ENCODE measurements around the gene NEK1. TPM values are rescaled to one million over a fixed set of nuclear protein-coding genes. Genes with fewer than 3 reads are reported as not detected.
"Not testable (repeated sequence)": the region's sequence is repeated elsewhere in the genome, so short reads cannot be mapped to it uniquely, and the experiment has no call there.

Gene NEK1
- polyA plus RNA-seq, 1 experiment, result 2.3 TPM

DNA sequence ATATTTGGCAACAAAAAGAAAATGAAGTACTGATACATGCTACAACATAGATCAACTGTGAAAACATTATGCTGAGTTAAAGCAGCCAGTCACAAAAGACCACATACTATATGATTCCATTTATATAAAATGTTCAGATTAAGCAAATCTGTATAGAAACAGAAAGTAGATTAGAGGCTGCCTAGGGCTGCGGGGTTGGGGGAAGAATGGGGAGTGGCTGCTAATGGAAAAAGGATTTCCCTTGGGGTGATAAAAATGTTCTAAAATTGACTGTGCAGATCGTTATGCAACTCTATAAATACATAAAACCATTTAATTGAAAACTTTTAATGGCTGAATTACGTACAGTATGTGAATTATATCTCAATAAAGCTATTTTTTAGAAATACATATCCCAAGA lies 46.8 kb downstream of the NEK1 start:
- TF ChIP-seq, protein P1, sequence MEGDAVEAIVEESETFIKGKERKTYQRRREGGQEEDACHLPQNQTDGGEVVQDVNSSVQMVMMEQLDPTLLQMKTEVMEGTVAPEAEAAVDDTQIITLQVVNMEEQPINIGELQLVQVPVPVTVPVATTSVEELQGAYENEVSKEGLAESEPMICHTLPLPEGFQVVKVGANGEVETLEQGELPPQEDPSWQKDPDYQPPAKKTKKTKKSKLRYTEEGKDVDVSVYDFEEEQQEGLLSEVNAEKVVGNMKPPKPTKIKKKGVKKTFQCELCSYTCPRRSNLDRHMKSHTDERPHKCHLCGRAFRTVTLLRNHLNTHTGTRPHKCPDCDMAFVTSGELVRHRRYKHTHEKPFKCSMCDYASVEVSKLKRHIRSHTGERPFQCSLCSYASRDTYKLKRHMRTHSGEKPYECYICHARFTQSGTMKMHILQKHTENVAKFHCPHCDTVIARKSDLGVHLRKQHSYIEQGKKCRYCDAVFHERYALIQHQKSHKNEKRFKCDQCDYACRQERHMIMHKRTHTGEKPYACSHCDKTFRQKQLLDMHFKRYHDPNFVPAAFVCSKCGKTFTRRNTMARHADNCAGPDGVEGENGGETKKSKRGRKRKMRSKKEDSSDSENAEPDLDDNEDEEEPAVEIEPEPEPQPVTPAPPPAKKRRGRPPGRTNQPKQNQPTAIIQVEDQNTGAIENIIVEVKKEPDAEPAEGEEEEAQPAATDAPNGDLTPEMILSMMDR (IDR thresholded peaks at IDR 0.05; ENCODE audit: insufficient read depth, low read depth, low read length), result no peak
- Histone ChIP-seq H3K27me3 (ENCODE audit: control insufficient read depth, insufficient read depth, low read length) (no peaks in the 10 kb centered on the region), H3K4me3 (ENCODE audit: low read depth, low read length) (no peak overlapping the region), H3K36me3 (ENCODE audit: control insufficient read depth, insufficient read depth, low read length) (no peaks in the 10 kb centered on the region)
- no peak for DNase-seq (ENCODE audit: low read depth)
- ChIA-PET CTCF (interaction anchor here (0.6 to 1.9 kb wide), 4 partner anchors 15 to 642 kb away, joined by 3 to 6 read pairs (median 4); partner anchors contain the start of gene CBR4), POLR2A (no interaction called here)

DNA sequence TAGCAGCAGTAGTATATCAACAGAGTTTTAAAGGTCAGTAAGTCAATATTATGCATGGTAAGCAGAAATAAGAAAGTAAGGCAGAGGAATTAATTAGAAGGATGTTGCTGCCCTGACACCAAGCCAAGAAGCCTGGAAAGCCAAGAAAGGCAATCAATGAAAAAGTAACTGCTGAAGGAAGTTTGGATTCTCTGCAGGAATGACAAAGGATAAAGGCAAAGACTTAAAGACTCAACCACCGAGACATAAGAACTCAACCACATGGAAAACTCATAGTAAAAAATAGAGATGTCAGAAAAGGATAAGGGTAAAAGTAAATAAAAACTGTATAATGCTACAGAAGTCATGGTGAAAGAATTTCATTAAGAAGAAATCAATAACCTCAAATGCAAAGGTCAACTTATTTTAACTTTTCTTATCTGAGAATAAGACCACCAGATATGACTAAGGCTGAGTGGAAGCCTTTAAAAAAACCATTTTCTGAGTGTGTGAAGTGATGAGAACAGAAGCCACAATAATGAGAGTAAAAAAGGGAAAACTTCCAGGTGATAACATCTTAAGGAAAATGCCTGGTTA lies 55.2 kb downstream of the NEK1 start:
- ChIA-PET POLR2A (no interaction called here), CTCF (no interaction called here)
- Histone ChIP-seq H3K27me3 (ENCODE audit: control insufficient read depth, insufficient read depth, low read length) (no peaks in the 10 kb centered on the region), H3K4me3 (ENCODE audit: low read depth, low read length) (no peak overlapping the region), H3K36me3 (ENCODE audit: control insufficient read depth, insufficient read depth, low read length) (no peaks in the 10 kb centered on the region)
- no peak for DNase-seq (ENCODE audit: low read depth)
- TF ChIP-seq, protein P1 (IDR thresholded peaks at IDR 0.05; ENCODE audit: insufficient read depth, low read depth, low read length), result no peak

DNA sequence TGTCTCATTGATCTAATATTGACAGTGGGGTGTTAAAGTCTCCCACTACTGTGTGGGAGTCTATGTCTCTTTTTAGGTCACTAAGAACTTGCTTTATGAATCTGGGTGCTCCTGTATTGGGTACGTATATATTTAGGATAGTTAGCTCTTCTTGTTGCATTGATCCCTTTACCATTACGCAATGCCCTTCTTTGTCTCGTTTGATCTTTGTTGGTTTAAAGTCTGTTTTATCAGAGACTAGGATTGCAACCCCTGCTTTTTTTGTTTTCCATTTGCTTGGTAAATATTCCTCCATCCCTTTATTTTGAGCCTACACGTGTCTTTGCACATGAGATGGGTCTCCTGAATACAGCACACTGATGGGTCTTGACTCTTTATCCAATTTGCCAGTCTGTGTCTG lies 65.8 kb downstream of the NEK1 start:
- CTCF ChIA-PET; H3K4me3 ChIP-seq (ENCODE audit: low read depth, low read length); POLR2A ChIA-PET: not testable (repeated sequence)

DNA sequence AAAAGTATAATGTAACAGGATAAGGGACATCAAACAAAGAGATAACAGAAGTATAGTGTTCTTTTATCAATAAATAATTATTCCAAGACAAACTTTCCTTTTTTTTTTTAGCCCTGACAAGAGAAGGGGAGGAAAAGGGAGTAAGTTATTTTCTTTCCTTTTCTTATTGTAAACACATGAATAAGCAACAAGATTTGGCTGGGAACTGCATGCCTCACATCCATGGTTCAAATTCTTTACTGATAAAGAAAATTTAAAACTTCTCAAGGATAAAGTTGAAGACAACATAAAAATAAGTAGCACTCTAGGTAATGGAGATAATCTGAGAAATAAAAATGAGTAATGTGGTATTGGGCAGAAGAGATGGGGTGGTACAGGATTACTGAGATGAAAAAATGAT lies 71.6 kb downstream of the NEK1 start:
- no peaks in the 10 kb centered on the region for H3K36me3 ChIP-seq (ENCODE audit: control insufficient read depth, insufficient read depth, low read length)
- TF ChIP-seq, protein P1 (IDR thresholded peaks at IDR 0.05; ENCODE audit: insufficient read depth, low read depth, low read length), result no peak
- ChIA-PET POLR2A (no interaction called here), CTCF (no interaction called here)
- H3K27me3 ChIP-seq (ENCODE audit: control insufficient read depth, insufficient read depth, low read length), result no peaks in the 10 kb centered on the region
- no peak for DNase-seq (ENCODE audit: low read depth)
- no peak overlapping the region for H3K4me3 ChIP-seq (ENCODE audit: low read depth, low read length)

More for the DNA sequence above, 65.8 kb downstream of the NEK1 start:
- H3K36me3 ChIP-seq (ENCODE audit: control insufficient read depth, insufficient read depth, low read length); DNase-seq (ENCODE audit: low read depth); H3K27me3 ChIP-seq (ENCODE audit: control insufficient read depth, insufficient read depth, low read length): not testable (repeated sequence)

DNA sequence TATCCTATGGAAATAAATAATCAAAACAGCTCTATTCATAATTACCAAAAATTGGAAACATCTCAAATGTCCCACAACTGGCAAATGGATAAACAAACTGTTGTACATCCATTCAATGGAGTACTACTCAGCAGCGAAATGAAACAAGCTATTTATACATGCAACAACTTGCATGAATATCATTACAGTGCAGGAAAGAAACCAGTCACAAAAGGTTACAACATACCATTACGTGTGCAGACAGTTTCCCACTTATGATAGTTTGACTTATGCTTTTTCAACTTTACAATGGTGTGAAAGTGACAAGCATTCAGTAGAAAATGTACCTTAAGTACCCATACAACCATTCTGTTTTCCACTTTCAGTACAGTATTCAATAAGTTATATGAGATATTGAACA lies 82.3 kb downstream of the NEK1 start:
- DNase-seq (ENCODE audit: low read depth), result no peak
- no peaks in the 10 kb centered on the region for H3K27me3 ChIP-seq (ENCODE audit: control insufficient read depth, insufficient read depth, low read length)
- ChIA-PET POLR2A (no interaction called here), CTCF (interaction anchor here (1.3 kb wide), 1 partner anchor 9 kb away, joined by 3 read pairs; no protein-coding TSS in a partner anchor)
- no peaks in the 10 kb centered on the region; the same call in 1 of the 2 replicates for H3K36me3 ChIP-seq (ENCODE audit: control insufficient read depth, insufficient read depth, low read length)
- TF ChIP-seq, protein P1 (IDR thresholded peaks at IDR 0.05; ENCODE audit: insufficient read depth, low read depth, low read length), result no peak
- H3K4me3 ChIP-seq (ENCODE audit: low read depth, low read length), result no peak overlapping the region

DNA sequence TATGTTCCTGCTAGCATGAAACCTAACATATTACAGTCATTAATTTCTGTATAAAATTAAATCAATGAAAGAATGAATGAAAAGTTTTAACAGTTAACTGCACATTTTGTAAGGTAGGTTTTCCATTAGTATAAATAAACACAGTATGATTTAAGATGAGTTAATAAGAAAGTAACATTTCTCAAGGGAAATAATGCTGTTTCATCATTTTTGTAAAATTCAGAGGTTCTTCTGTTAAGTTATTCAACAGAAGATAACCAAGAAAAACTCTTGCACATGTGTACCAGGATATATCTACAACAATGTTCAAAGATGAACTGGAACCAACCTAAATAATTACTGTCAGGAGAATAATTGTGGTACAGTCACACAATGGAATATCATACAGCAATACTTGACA lies 88.6 kb downstream of the NEK1 start:
- Histone ChIP-seq H3K27me3 (ENCODE audit: control insufficient read depth, insufficient read depth, low read length) (no peaks in the 10 kb centered on the region), H3K36me3 (ENCODE audit: control insufficient read depth, insufficient read depth, low read length) (no peaks in the 10 kb centered on the region), H3K4me3 (ENCODE audit: low read depth, low read length) (no peak overlapping the region)
- no peak for DNase-seq (ENCODE audit: low read depth)
- TF ChIP-seq, protein P1 (IDR thresholded peaks at IDR 0.05; ENCODE audit: insufficient read depth, low read depth, low read length), result no peak
- CTCF ChIA-PET, result no interaction called here
- POLR2A ChIA-PET, result no interaction called here
